NCI-H1694 treated with DMSO at 0.1 percent for 48 hours (cell line): ENCODE data around the gene GPSM1.

ENCODE experiments used
- DNase-seq: peaks from one replicate; lab custom pipeline; 2025; lab: John Stamatoyannopoulos, UW

The GPSM1 gene

GRCh38 chr9:136377341-136378169 lies 50.2 kb downstream of the GPSM1 start:
- DNase-seq: no peak

DNA sequence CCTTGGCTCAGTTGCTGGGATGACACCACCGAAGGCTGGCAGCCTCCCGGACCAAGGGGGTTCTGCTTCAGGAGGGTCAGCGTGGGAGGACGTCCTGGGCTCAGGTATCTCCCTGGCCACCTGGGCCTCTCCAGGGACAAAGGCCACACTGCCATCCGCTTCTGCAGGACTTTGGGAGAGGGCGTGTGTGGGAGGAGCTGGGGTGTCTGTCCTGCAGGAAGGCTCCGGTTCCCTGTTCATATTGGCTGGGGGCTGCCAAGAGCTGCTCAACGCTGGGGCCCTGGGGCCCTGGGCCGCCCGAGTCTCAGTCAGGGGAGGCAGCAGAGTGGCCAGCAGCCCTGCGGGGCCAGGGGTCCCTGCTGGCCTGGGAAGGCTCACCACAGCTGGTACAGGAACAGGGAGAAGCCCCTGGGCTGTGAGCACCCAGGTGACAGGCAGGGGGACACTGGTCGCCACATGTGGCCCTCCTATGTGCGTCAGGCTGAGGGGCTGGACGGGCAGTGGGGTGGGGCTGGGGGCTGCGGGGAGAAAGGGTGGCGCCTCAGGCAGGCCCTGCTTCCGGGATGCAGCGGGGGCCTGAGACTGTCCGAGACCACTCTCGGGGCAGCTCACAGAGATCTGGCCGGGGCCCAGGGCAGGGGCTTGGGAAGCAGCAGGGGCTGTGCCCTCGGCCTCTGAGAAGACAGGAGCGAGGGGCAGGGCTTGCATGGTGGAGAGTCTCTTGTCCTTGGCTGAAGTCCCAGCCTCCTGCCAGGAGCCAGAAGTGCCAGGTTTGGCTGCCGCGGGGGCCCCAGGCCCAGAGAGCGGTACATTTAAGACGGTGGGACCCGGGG lies 51.0 kb downstream of the GPSM1 start:
- DNase-seq: peak; percentile 27

DNA sequence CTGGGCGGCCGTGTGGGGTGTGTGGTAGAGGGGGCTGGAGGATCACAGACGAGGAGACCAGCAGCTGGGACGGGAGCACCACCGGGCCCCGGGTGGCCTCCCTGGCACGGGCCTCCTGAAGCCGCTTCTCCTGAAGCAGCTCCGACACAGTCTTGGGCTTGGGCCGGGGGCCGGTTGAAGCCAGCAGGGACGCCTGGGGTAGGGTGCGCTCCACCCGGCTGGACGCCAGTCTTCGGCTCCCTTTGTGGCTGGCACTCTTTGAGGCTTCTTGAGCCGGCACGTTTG lies 51.6 kb downstream of the GPSM1 start:
- no peak for DNase-seq

GRCh38 chr9:136379401-136379800 lies 52.1 kb downstream of the GPSM1 start:
- DNase-seq: no peak

GRCh38 chr9:136379891-136380290 lies 52.6 kb downstream of the GPSM1 start:
- no peak for DNase-seq

DNA sequence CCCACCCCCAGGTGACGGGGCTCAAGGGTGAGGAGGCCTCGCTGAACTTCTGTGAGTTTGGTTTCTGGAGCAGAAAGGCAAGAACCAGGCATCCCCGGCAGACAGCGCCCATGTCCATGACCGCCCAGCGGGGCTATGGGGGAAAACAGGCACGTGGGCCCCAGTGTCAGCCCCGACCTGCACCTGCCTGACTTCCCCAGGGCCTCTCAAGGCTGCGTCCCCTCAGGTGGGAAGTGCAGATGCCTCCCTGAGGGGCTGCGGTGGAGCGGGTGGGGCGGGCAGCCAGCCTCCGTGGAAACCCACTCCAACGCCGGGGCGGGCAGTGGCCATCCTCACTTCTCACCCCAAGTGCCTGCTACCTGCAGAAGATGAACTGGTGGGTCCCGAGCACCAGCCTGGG lies 53.0 kb downstream of the GPSM1 start:
- DNase-seq: no peak

- DNase-seq: no peak
These were observed 54.0 kb downstream of the GPSM1 start for GRCh38 chr9:136381311-136381710.

DNA sequence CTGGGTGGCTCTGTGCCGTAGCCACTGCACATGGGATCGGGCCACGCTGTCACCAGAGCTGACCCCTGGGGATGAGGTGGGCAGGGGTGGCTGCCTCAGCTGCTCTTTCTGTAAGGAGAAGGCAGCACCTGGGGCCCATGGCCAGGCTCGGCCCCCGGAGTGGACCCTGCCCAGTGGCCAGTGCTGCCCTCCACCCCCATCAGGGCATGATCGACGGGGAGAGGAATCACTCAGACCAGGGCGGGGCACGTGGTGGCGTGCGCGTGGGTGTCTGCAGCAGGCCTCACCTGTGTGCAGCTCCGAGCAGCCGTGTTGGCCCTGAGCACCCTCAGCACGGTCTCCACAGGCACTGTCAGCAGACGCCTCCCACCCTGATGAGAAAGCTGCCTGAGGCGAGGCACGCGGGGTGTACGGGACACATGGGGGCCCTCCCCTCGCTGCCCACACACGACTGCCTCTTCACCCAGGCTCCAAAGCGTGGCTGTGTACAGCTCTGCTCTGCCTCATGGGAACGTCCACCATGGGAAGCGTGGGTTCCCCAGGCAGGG lies 54.7 kb downstream of the GPSM1 start:
- DNase-seq: no peak

DNA sequence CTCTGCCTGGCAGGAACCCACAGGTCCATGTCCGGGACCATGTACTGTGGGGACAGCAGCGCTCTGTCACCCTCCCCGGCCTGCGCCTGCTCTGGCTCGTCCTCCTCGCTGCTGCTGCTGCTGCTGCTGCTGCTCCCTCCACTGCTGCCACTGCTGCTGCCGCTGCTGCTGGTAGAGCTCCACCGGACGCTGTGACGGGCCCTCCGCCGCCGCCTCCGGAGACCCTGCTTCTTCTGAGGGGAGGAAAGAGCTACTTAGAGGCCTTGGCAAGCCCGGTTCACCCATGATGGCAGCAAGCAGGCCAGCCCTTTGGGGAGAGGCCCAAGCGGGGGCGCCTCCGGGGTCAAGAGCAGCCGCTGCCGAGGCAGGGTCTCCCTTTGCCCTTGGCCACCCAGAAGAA lies 56.1 kb downstream of the GPSM1 start:
- no peak for DNase-seq

- DNase-seq: no peak
These were observed 57.7 kb downstream of the GPSM1 start for GRCh38 chr9:136385015-136385414.

GRCh38 chr9:136386018-136386417 lies 58.7 kb downstream of the GPSM1 start:
- peak; percentile 91 for DNase-seq

DNA sequence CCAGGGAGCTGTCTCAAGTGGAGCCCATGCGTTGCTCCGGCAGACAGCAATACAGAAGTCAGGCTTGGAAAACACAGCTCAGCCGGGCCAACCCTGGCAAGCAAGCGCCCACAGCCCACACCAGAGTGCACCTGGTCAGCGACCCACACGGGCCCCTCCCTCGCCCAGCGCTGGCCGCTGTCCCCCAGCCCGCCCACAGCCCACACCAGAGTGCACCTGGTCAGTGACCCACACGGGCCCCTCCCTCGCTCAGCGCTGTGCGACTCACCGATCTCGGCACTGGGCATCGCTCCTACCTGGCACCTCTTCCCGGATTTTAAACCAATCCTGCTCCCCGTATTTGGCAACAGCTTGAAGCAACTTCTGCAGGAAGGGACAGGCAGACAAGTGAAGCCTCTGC lies 59.9 kb downstream of the GPSM1 start:
- no peak for DNase-seq

- DNase-seq: no peak
These were observed 62.1 kb downstream of the GPSM1 start for GRCh38 chr9:136389396-136389795.

GRCh38 chr9:136391737-136392537 lies 64.6 kb downstream of the GPSM1 start:
- no peak for DNase-seq

- no peak for DNase-seq
These were observed 65.5 kb downstream of the GPSM1 start for GRCh38 chr9:136392538-136393449.

GRCh38 chr9:136393531-136393930 lies 66.2 kb downstream of the GPSM1 start:
- no peak for DNase-seq

DNA sequence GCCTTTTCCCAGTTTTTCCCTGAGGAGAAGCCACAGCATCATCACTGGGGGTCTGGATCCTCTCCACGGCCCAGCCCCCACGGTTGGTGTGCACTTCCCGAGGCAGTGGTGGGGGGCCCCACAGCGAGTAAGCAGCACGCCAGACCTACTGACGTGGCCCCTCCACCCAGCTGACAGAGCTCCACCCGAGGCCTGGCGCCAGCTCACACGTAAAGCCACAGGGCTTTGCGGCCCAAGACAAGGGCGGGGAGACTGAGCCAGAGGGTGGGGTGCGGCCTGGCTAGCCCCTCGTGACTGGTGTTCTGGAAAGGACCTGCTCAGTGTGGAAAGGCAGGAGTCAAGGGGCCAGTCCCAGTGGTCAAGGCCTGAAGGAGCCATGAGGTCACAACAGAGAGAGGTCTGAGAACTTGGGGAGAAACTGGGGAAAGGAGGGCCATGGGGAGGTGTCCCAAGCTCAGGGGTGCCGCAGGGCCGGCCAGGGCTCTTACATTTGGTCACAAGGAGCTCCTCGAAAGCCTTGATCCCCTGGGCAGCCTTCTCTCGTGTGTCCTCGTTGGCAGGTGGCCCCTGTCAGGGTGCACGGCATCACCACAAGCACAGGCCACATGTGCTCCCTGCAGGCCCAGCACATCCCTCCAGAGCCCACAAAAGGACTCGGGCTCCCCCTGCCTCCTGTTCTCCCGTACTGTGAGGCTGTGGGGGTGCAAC lies 67.1 kb downstream of the GPSM1 start:
- DNase-seq: no peak

DNA sequence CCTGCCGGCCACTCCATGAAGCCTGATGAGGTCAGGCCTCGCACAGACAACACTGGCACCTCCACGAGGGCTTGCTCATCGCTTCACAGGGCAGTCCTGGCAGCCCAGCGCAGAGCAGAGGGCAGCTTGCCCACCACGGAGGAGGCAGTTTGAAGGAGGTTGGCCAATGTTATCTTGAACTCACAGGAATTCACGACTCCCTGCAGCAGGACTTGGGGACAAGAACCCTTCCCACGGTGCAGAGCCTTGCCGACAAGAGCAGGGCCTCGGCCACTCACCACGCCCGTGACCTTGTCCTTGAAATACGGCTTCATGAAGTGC lies 67.6 kb downstream of the GPSM1 start:
- DNase-seq: no peak

- DNase-seq: no peak
These were observed 68.2 kb downstream of the GPSM1 start for GRCh38 chr9:136395345-136396218.

GRCh38 chr9:136396219-136396515 lies 68.8 kb downstream of the GPSM1 start:
- DNase-seq: no peak
